Stimulated activated naive CD4-positive, alpha-beta T cell (primary cell): ENCODE results near the gene CASR.
"Not testable (repeated sequence)": the region's sequence is repeated elsewhere in the genome, so short reads cannot be mapped to it uniquely, and the experiment has no call there.

Source experiments
- DNase-seq, 6 experiments: peaks; one replicate each; lab custom pipeline; 2025; lab: John Stamatoyannopoulos, UW

The CASR gene

GRCh38 chr3:122183521-122183892 is at the start of gene CASR:
Gene CASR, plus strand, starts transcription at chr3:122183668. Its CDS starts 70,522 bp downstream, at chr3:122254190.
- no peak for DNase-seq

DNA sequence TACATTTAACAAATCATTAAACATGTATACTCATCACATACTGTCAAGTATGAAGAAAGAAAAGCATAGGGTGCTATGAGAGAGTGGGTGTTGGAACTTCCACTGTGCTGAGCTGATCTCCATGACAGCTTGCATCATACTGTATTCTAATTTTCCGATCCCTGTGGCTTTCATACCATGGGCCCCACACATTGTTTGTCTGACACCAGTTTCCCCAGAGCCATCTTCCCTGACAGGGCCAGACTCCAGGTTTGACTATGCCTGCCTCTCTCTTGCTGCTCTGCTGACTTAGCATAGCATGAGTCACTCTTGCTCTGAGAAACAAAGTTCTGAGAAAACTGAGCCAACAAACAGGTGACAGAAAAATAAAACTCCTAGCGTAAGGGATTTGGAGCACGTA is 37.0 kb upstream of the CASR start:
- no peak for DNase-seq

DNA sequence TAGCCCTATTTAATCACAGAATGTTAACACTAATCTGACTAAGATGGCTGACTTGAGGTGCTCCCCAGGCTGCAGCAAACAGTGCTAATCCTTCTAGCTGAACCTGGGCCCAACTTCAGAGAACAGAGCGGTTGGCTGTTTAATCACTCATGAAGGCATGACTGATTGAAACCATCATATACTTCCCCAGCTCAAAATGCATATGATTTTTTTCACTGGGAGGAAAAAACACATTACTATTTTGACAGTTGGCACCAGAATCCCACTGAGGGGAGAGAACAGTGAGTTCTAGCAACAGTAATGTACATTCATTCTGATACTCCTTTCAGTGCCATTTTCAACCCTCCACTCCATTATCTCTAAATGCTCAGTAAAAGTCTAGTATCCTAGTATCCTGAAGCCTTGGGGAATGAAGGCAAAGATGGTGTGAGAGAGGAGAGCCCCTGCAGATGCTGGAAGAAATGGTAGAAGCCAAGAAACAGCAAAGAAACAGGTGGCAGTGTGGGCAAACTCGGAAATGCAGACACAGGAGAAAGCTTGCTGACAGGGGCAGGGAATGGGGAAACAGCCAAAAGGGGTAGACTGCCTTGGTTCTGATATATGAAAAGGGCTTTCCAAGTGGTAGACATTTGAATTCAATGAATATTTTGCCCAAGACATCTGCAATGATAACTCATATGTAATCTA is 34.4 kb upstream of the CASR start:
- DNase-seq = no peak

DNA sequence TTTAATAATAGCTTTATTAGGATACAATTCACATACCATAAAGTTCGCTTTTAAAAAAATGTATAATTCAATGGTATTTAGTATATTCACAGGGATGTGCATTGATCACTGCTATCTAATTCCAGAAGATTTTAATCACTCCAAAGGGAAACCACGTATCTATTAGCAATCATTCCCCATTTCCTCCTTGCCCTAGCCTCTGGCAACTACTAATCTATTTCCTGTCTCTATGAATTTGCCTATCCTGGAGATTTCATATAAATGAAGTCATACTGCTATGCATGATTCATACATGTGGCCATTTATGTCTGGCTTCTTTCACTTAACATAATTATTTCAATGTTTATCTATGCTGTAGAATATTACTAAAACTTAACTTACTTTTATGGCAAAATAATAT is 32.0 kb upstream of the CASR start:
- no peak for DNase-seq

- not testable (repeated sequence) for DNase-seq
Observed at GRCh38 chr3:122164983-122165382, 18.5 kb upstream of the CASR start.

DNA sequence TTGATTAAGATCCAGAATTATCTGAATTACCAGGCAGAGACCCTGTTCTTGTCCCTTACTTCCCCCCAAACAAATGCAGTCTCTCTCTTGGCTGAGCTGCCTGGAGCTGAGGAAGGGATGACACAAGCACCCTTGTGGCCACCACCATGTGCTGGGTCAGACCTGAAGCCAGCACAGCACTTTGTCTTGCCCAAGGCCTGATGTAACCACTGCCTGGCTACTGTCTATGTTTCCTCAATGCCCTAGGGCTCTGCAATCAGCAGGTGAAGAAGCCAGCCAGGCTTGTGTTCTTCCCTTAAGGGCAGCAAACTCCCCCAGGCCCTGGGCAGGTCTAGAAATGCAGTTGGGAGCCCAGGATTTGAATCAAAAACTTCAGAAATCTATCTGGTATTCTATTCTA is 15.8 kb upstream of the CASR start:
- DNase-seq = no peak

DNA sequence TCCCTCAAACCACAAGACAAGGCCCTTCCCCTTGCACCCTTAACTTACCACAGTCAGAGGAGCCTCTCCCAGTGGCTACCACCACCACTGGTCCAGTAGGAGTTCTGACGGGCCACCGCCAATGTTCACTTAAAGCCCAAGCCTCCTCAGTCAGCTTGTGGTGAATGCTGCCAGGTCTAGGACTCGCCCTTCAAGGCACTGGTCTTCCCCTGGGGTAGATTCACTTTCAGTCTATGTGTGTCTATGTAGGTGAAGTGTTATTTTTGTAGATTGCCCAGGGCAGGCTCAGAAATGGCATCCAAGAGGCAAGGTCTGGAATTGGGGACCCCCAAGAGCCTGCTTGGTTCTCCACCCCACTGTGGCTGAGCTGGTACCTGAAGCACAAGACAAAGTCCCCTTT is 15.4 kb upstream of the CASR start:
- no peak for DNase-seq

DNA sequence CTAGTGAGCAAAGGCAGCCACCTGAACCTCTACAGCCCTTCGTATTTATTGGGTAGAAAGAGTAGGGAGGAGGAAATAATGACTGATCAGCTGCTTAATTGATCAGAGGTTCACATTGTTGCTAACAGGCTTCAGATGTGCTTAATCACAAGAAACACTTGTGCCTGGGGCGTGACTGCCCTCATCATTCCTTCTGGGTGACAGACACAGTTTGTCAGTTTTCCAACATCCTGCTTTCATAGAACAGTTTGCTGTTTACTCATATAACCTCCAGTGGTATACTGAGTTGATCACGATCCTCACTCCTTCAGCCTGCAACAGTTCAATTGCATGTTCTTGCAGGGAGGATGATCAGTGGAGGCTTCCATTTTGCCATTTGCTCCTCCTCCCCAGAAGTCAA is 13.6 kb upstream of the CASR start:
- DNase-seq = no peak

DNA sequence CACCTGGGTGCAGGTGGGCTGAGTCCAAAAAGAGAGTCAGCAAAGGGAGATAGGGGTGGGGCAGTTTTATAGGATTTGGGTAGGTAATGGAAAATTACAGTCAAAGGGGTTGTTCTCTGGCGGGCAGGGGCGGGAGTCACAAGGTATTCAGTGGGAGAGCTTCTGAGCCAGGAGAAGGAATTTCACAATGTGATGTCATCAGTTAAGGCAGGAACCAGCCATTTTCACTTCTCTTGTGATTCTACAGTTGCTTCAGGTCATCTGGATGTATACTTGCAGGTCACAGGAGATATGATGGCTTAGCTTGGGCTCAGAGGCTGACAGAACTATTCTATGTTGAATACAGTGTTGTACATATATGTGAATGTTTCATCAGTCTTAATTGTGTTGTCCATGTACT is 12.1 kb upstream of the CASR start:
- not testable (repeated sequence) for DNase-seq

- DNase-seq = no peak
Observed at GRCh38 chr3:122178711-122179110, 4.8 kb upstream of the CASR start.

DNA sequence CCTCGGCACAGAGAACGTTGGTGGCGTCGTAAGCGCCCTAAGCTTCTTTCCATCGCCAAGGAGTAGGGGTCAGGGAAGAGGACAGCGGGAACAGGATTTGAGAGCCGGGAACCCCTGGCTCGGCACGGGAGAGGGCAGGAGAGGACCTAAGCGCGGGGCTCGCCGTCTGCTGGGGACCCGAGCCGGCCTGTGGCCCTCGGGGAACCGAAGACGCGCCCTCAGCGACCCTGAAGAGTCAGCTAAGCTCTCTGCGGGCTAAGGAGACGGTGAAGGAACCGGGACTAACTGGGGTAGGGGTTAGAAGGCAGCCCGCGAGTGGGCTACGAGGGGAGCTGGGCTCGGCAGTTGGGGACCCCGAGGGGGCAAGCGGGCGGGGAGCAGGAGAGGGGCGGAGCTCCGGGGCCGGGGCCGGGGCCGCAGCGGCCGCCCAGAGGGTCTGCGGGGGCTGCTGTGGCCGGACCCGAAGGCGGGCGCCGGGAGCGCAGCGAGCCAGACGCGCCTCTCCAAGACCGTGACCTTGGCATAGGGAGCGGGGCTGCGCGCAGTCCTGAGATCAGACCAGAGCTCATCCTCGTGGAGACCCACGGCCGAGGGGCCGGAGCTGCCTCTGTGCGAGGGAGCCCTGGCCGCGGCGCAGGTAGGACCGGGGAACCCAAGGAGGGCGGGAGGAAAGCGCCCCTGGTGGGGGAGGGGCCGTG is 574 bp downstream of the CASR start:
- DNase-seq = no peak

- DNase-seq = no peak
Observed at GRCh38 chr3:122184591-122184929, 1.1 kb downstream of the CASR start.

DNA sequence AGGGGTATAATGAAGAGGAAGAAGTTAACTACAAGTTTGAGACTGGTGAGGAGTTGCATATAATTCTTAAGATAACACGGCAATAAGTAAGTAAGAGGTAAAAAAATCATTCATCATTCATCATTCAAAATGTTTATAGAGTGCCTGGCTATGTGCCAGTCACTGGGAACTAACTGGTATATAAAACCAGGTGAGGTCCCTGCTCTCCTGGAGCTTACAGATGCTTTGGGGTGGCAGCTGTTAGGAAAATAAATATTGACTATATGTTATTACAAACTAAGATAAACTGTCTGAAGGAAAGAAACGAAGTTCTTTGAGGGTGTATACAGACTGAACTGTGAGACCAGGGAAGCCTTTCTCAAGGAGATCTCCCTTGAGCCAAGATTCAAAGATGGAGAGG is 2.9 kb downstream of the CASR start:
- no peak for DNase-seq

- no peak for DNase-seq
Observed at GRCh38 chr3:122188737-122189136, 5.3 kb downstream of the CASR start.

GRCh38 chr3:122189357-122189756 is 5.9 kb downstream of the CASR start:
- no peak for DNase-seq

DNA sequence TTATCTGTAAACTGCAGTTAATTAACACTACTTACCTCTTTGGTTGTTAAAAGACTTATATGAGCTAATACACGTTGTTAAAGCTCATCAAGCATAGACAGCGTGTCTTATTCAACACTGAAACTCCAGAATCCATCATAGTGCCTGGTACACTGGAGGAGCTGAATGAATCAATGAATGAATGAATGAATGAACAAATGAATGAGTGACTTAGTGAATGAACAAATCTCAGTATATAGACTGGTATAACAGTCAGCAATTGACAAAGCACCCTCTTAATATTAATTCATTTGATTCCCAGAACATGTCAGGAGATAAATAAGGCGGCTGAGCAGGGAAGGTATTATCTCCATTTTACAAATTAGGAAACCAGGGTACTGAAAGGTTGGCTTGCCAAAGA is 7.1 kb downstream of the CASR start:
- no peak for DNase-seq

GRCh38 chr3:122198966-122199365 is 15.5 kb downstream of the CASR start:
- DNase-seq = no peak

DNA sequence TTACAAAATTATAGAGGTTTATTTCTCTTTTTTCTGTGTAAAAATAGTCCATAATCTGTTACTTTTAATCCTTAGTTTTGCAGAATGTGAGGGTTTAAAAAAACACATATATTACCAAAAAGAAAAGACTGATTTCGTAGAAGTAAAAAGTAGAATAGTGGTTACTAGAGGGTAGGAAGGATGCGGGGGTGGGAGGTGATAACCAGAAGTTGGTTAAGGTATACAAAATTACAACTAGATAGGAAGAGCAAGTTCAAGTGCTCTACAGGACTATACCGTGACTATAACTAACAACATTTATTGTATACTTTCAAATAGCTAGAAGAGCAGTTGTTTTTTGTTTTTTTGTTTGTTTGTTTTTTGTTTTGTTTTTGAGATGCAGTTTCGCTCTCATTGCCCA is 16.1 kb downstream of the CASR start:
- DNase-seq = no peak

DNA sequence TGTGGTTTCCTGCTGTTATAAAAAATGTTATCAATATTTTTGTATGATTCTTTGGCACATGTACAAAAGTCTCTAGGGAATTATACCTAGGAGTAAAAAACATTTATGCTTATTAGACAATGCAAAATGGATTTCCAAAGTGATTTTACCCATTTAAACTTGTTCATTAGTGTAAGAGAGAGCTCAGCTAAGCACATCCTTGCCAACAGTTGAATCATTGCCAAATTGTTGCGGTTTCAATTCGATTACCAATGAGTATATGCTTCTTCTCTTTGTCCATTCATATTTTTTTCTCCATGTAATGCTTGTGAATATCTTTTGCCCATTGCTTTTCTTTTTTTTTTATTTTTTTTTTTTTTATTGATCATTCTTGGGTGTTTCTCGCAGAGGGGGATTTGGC is 17.2 kb downstream of the CASR start:
- no peak for DNase-seq

DNA sequence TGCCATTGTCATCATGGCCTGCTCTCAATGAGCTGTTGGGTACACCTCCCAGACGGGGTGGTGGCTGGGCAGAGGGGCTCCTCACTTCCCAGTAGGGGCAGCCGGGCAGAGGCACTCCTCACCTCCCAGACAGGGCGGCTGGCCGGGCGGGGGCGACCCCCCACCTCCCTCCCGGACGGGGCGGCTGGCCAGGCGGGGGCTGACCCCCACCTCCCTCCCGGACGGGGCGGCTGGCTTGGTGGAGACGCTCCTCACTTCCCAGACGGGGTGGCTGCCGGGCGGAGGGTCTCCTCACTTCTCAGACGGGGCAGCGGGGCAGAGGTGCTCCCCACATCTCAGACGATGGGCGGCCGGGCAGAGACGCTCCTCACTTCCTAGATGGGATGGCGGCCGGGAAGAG is 18.0 kb downstream of the CASR start:
- DNase-seq = not testable (repeated sequence)

GRCh38 chr3:122208579-122208978 is 25.1 kb downstream of the CASR start:
- DNase-seq = no peak

GRCh38 chr3:122213650-122214049 is 30.2 kb downstream of the CASR start:
- no peak for DNase-seq

GRCh38 chr3:122214711-122215110 is 31.2 kb downstream of the CASR start:
- no peak for DNase-seq
